ENCODE data around the gene FRYL.

DNA sequence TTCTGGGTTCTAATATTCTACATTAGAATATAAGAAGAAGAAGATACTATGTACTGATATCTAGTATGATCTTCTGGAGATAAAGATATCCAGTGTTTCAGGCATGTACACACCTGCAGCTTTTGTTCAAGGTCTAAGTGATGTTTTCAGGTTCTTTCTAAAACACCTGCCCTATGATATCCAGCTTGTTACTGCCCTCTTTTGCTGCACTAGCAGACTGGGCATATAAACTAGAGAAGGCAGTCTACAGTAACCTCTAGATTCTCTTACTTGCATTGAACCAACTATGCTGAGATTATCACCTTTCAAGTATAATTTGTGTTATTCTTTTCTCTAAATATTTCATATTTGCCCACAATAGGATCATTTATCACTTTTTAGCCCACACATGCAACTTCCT lies 1.9 kb upstream of the FRYL start:
- TF ChIP-seq, protein P1, sequence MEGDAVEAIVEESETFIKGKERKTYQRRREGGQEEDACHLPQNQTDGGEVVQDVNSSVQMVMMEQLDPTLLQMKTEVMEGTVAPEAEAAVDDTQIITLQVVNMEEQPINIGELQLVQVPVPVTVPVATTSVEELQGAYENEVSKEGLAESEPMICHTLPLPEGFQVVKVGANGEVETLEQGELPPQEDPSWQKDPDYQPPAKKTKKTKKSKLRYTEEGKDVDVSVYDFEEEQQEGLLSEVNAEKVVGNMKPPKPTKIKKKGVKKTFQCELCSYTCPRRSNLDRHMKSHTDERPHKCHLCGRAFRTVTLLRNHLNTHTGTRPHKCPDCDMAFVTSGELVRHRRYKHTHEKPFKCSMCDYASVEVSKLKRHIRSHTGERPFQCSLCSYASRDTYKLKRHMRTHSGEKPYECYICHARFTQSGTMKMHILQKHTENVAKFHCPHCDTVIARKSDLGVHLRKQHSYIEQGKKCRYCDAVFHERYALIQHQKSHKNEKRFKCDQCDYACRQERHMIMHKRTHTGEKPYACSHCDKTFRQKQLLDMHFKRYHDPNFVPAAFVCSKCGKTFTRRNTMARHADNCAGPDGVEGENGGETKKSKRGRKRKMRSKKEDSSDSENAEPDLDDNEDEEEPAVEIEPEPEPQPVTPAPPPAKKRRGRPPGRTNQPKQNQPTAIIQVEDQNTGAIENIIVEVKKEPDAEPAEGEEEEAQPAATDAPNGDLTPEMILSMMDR (IDR thresholded peaks at IDR 0.05; ENCODE audit: poor library complexity): no peak
- no peak for TF ChIP-seq EZH2phosphoT487 (IDR thresholded peaks at IDR 0.05; ENCODE audit: low read depth, severe bottlenecking, unreplicated experiment)
- TF ChIP-seq EZH2 (IDR thresholded peaks at IDR 0.05; ENCODE audit: borderline replicate concordance): no peak

All from hepatocyte (in vitro differentiated cells).